Neural cell (in vitro differentiated cells): ENCODE data around the gene SLK.

Experiments
- EP300 ChIP-seq: fragments of 450-650 bp; conservative IDR thresholded peaks from 2 replicates; pipeline ENCODE4 v1.6.1; 2014; ENCODE audit warnings: antibody characterized with exemption, mild to moderate bottlenecking, moderate library complexity; ENCODE audit not compliant: poor library complexity, severe bottlenecking
- EZH2 ChIP-seq: fragments of 200-600, 300-800 bp; shearing (Covaris generic), sonication (generic); IDR thresholded peaks from 2 replicates; pipeline ENCODE4 v1.6.1; 2014; ENCODE audit warnings: antibody characterized with exemption, low read length, borderline replicate concordance, mild to moderate bottlenecking; ENCODE audit not compliant: insufficient read depth, poor library complexity, severe bottlenecking
- POLR2AphosphoS5 ChIP-seq: IDR thresholded peaks from 2 replicates; pipeline ENCODE4 v1.6.1; 2012
- RAD21 ChIP-seq: fragments of 450-650 bp; conservative IDR thresholded peaks from 2 replicates; pipeline ENCODE4 v1.6.1; 2014; ENCODE audit warnings: antibody characterized with exemption, mild to moderate bottlenecking, moderate library complexity
- SMC3 ChIP-seq: fragments of 450-650 bp; conservative IDR thresholded peaks from 2 replicates; pipeline ENCODE4 v1.6.1; 2014; ENCODE audit warnings: antibody characterized with exemption, mild to moderate bottlenecking, moderate library complexity; ENCODE audit not compliant: poor library complexity
- TAF1 ChIP-seq: IDR thresholded peaks from 2 replicates; pipeline ENCODE4 v1.6.1; 2012; ENCODE audit warnings: low read depth
- TF ChIP-seq, protein P1 (sequence below): fragments of 450-650 bp; IDR thresholded peaks from 2 replicates; pipeline ENCODE4 v1.5.1; 2014; ENCODE audit warnings: antibody characterized with exemption, mild to moderate bottlenecking, moderate library complexity; ENCODE audit not compliant: poor library complexity, severe bottlenecking
- TF ChIP-seq, protein P2 (sequence below): IDR thresholded peaks from 2 replicates; pipeline ENCODE4 v1.6.1; 2012; ENCODE audit warnings: borderline replicate concordance

DNA sequence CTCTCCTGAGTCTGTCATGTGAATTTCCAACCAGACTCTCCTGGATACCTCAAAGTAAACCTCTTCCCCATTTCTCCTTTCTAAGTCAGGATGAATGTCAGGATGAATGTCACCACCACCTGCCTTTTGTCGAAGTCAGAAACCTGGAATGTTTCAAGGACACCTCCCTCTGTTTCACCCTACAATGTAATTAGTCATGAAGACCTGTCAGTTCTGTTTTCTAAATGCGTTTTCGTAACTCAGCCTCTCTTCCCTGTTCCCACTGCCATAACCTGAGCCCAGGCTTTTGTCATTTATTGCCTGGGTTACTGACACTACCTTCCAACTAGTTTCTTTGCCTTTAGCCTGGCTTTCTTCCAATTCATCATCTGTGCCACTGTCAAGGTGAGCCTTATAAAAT is 43.4 kb upstream of the SLK start:
- TF ChIP-seq EZH2 (no peak), SMC3 (no peak), EP300 (no peak), TAF1 (no peak), RAD21 (no peak), POLR2AphosphoS5 (no peak)
- TF ChIP-seq, protein P1, sequence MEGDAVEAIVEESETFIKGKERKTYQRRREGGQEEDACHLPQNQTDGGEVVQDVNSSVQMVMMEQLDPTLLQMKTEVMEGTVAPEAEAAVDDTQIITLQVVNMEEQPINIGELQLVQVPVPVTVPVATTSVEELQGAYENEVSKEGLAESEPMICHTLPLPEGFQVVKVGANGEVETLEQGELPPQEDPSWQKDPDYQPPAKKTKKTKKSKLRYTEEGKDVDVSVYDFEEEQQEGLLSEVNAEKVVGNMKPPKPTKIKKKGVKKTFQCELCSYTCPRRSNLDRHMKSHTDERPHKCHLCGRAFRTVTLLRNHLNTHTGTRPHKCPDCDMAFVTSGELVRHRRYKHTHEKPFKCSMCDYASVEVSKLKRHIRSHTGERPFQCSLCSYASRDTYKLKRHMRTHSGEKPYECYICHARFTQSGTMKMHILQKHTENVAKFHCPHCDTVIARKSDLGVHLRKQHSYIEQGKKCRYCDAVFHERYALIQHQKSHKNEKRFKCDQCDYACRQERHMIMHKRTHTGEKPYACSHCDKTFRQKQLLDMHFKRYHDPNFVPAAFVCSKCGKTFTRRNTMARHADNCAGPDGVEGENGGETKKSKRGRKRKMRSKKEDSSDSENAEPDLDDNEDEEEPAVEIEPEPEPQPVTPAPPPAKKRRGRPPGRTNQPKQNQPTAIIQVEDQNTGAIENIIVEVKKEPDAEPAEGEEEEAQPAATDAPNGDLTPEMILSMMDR, result no peak
- TF ChIP-seq, protein P2, sequence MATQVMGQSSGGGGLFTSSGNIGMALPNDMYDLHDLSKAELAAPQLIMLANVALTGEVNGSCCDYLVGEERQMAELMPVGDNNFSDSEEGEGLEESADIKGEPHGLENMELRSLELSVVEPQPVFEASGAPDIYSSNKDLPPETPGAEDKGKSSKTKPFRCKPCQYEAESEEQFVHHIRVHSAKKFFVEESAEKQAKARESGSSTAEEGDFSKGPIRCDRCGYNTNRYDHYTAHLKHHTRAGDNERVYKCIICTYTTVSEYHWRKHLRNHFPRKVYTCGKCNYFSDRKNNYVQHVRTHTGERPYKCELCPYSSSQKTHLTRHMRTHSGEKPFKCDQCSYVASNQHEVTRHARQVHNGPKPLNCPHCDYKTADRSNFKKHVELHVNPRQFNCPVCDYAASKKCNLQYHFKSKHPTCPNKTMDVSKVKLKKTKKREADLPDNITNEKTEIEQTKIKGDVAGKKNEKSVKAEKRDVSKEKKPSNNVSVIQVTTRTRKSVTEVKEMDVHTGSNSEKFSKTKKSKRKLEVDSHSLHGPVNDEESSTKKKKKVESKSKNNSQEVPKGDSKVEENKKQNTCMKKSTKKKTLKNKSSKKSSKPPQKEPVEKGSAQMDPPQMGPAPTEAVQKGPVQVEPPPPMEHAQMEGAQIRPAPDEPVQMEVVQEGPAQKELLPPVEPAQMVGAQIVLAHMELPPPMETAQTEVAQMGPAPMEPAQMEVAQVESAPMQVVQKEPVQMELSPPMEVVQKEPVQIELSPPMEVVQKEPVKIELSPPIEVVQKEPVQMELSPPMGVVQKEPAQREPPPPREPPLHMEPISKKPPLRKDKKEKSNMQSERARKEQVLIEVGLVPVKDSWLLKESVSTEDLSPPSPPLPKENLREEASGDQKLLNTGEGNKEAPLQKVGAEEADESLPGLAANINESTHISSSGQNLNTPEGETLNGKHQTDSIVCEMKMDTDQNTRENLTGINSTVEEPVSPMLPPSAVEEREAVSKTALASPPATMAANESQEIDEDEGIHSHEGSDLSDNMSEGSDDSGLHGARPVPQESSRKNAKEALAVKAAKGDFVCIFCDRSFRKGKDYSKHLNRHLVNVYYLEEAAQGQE, result no peak
